Body of pancreas (tissue), 4 donors: ENCODE measurements around the gene SLC1A2.

ENCODE experiments used
- CTCF ChIP-seq, 7 experiments: fragments of 450-650 bp in 4 of 7; fragments of 200-600 bp in 3 of 7; sonication (generic) in 3 of 7; IDR thresholded peaks; one replicate each; pipeline ENCODE4 v1.5.1; 2016 to 2019; ENCODE audit warnings: antibody characterized with exemption in 7 of 7
- POLR2A ChIP-seq, 3 donors: fragments of 450-650 bp; IDR thresholded peaks; one replicate each; pipeline ENCODE4 v1.6.1; 2016; ENCODE audit warnings: antibody characterized with exemption in 3 of 3, mild to moderate bottlenecking in 2 of 3

GRCh38 chr11:35275786-35276170, 143.6 kb downstream of the SLC1A2 start:
- TF ChIP-seq POLR2A (IDR thresholded peaks at IDR 0.05) (no peak), CTCF (IDR thresholded peaks at IDR 0.05) (no peak)
